Motor neuron (in vitro differentiated cells): ENCODE results near the gene PPP3R2. TPM values are rescaled to one million over a fixed set of nuclear protein-coding genes. Genes with fewer than 3 reads are reported as not detected.
A peak's percentile ranks its signal among the peaks of the same experiment; 100 is the strongest.

Experiments
- ATAC-seq, 8 experiments: fragments of 200-7000 bp; cut with Tn5 transposase; replicated peaks in 6 of 8; 2 replicates each; pipeline ENCODE4 v1.8.0; 2021; ENCODE audit warnings: mild to moderate bottlenecking in 8 of 8, moderate library complexity in 8 of 8
- H3K27ac ChIP-seq, 2 donors: fragments of 250-450 bp; sonication (Bioruptor Pico); 2 replicates each; pipeline ENCODE4 v1.9.0; 2021; ENCODE audit warnings: antibody characterized with exemption in 2 of 2, mild to moderate bottlenecking in 2 of 2, moderate library complexity in 1 of 2
- H3K4me1 ChIP-seq, 2 donors: fragments of 250-450 bp; sonication (Bioruptor Pico); replicated peaks in 1 of 2; 2 replicates each; pipeline ENCODE4 v1.6.1; 2021; ENCODE audit warnings: antibody characterized with exemption in 2 of 2, mild to moderate bottlenecking in 2 of 2, moderate library complexity in 1 of 2
- H3K4me3 ChIP-seq, 5 donors: fragments of 250-450 bp; sonication (Bioruptor Pico); 2 replicates each; pipeline ENCODE4 v1.9.0; 2021; ENCODE audit warnings: antibody characterized with exemption in 5 of 5, mild to moderate bottlenecking in 5 of 5, moderate library complexity in 4 of 5
- WGBS, 10 experiments: fragments of 450-650 bp; shearing (Covaris generic); methylation state at CpG; one replicate each; pipeline ENCODE4 v1.0.0; 2022; 5-methylcytosine and 5-hydroxymethylcytosine counted together
- in situ Hi-C, 9 experiments: fragments of 400-800 bp; cut with MboI; loops; one replicate each; pipeline ENCODE4 v1.15.0; 2021; ENCODE audit warnings: low sequenced_read_pairs in 9 of 9, low pct_unique_long_range_greater_than_20kb in 2 of 9; ENCODE audit not compliant: unreplicated experiment in 9 of 9
- total RNA-seq, 8 experiments: library from RNA; unstranded; fragments of 300-600 nt; gene quantifications; 2 replicates each; pipeline versions ENCODE4 v1.2.3 to v1.2.4, GENCODE V29; 2022

The PPP3R2 gene
- total RNA-seq, 8 experiments from 2014 or later: 0.10 to 1.5 (median 0.17) TPM; not detected in 3

GRCh38 chr9:101582553-101582952 is 12.2 kb downstream of the PPP3R2 start:
- in situ Hi-C loops: no loop called here
- no peak overlapping the region for H3K4me3 ChIP-seq
- 0 to 82% (median 44%) methylated on average over 1 of the region's 1 CpG; no CpG with 5 or more reads in 4 of the 10 experiments for WGBS, 10 experiments
- H3K4me1 ChIP-seq: peaks cover 9 to 18% of the 10 kb centered on the region in 2 donors
- H3K27ac ChIP-seq: peak overlapping the region in 1 of 2 donors; percentile 13
- ATAC-seq: peak; percentile 26 to 79 (median 48)

GRCh38 chr9:101579711-101580545 is 14.8 kb downstream of the PPP3R2 start:
- ATAC-seq: peak in 6 of 8 experiments; percentile 7 to 56 (median 42)
- no peak overlapping the region for H3K4me3 ChIP-seq
- no peak overlapping the region for H3K27ac ChIP-seq
- WGBS, 10 experiments: 42 to 100% (median 76%) methylated on average over 1 to 5 of the region's 6 CpGs
- in situ Hi-C loops: no loop called here
- H3K4me1 ChIP-seq: peaks cover 9 to 18% of the 10 kb centered on the region in 2 donors

- in situ Hi-C loops: no loop called here
- ATAC-seq: peak in 3 of 8 experiments; percentile 12 to 65 (median 42)
- WGBS, 10 experiments: 0 to 100% (median 67%) methylated on average over 1 to 3 of the region's 3 CpGs; no CpG with 5 or more reads in 4 of the 10 experiments
- H3K27ac ChIP-seq: no peak overlapping the region
- H3K4me1 ChIP-seq: peaks cover 4 to 13% of the 10 kb centered on the region in 2 donors
- H3K4me3 ChIP-seq: no peak overlapping the region
These were observed 16.4 kb downstream of the PPP3R2 start for GRCh38 chr9:101578378-101578777.

GRCh38 chr9:101574731-101575333 is 19.9 kb downstream of the PPP3R2 start:
- Histone ChIP-seq H3K4me1 (peaks cover 0 to 3% of the 10 kb centered on the region in 2 donors), H3K4me3 (no peak overlapping the region), H3K27ac (no peak overlapping the region)
- no peak for ATAC-seq
- in situ Hi-C loops: no loop called here

GRCh38 chr9:101572316-101572715 is 22.5 kb downstream of the PPP3R2 start:
- WGBS, 10 experiments: 0 to 100% (median 40%) methylated on average over 1 to 2 of the region's 2 CpGs; no CpG with 5 or more reads in 1 of the 10 experiments
- peak in 2 of 8 experiments; percentile 47 to 76 for ATAC-seq
- Histone ChIP-seq H3K27ac (no peak overlapping the region), H3K4me1 (peaks cover 0 to 3% of the 10 kb centered on the region in 2 donors), H3K4me3 (no peak overlapping the region)
- in situ Hi-C loops: no loop called here

- in situ Hi-C loops: no loop called here
- ATAC-seq: no peak
- peaks cover 0 to 3% of the 10 kb centered on the region in 2 donors for H3K4me1 ChIP-seq
- H3K4me3 ChIP-seq: no peak overlapping the region
- no peak overlapping the region for H3K27ac ChIP-seq
- WGBS, 10 experiments: 100% methylated on average over 1 of the region's 1 CpG; no CpG with 5 or more reads in 7 of the 10 experiments
These were observed 23.7 kb downstream of the PPP3R2 start for GRCh38 chr9:101571114-101571513.

- in situ Hi-C loops: no loop called here
- WGBS, 10 experiments: 40 to 100% (median 86%) methylated on average over 2 to 5 of the region's 5 CpGs
- Histone ChIP-seq H3K4me1 (peaks cover 0 to 3% of the 10 kb centered on the region in 2 donors), H3K27ac (no peak overlapping the region), H3K4me3 (no peak overlapping the region)
- no peak for ATAC-seq
These were observed 24.8 kb downstream of the PPP3R2 start for GRCh38 chr9:101569741-101570501.

GRCh38 chr9:101567725-101568350 is 26.9 kb downstream of the PPP3R2 start:
- H3K27ac ChIP-seq: no peak overlapping the region
- no peak overlapping the region for H3K4me3 ChIP-seq
- in situ Hi-C loops: no loop called here
- peak in 1 of 8 experiments; percentile 39 for ATAC-seq
- H3K4me1 ChIP-seq: peaks cover 0 to 3% of the 10 kb centered on the region in 2 donors
- WGBS, 10 experiments: 73 to 100% (median 92%) methylated on average over 1 to 3 of the region's 3 CpGs; no CpG with 5 or more reads in 1 of the 10 experiments

GRCh38 chr9:101566904-101567724 is 27.7 kb downstream of the PPP3R2 start:
- no peaks in the 10 kb centered on the region for H3K4me1 ChIP-seq
- in situ Hi-C loops: no loop called here
- ATAC-seq: peak in 3 of 8 experiments; percentile 43 to 66 (median 51)
- H3K4me3 ChIP-seq: no peak overlapping the region
- no peak overlapping the region for H3K27ac ChIP-seq
- WGBS, 10 experiments: 68 to 94% (median 78%) methylated on average over 3 to 5 of the region's 5 CpGs; no CpG with 5 or more reads in 2 of the 10 experiments

- in situ Hi-C loops: no loop called here
- no peaks in the 10 kb centered on the region for H3K4me1 ChIP-seq
- H3K4me3 ChIP-seq: no peak overlapping the region
- ATAC-seq: peak in 2 of 8 experiments; percentile 14 to 28
- H3K27ac ChIP-seq: no peak overlapping the region
These were observed 30.5 kb downstream of the PPP3R2 start for GRCh38 chr9:101564252-101564651.

GRCh38 chr9:101562966-101563365 is 31.8 kb downstream of the PPP3R2 start:
- in situ Hi-C loops: no loop called here
- no peak for ATAC-seq
- H3K27ac ChIP-seq: no peak overlapping the region
- H3K4me1 ChIP-seq: no peaks in the 10 kb centered on the region
- WGBS, 10 experiments: 78 to 100% (median 100%) methylated on average over 1 of the region's 1 CpG; no CpG with 5 or more reads in 2 of the 10 experiments
- H3K4me3 ChIP-seq: no peak overlapping the region

GRCh38 chr9:101561740-101562139 is 33.0 kb downstream of the PPP3R2 start:
- WGBS, 10 experiments: 88 to 100% (median 100%) methylated on average over 1 of the region's 1 CpG; no CpG with 5 or more reads in 3 of the 10 experiments
- Histone ChIP-seq H3K4me3 (no peak overlapping the region), H3K27ac (no peak overlapping the region), H3K4me1 (no peaks in the 10 kb centered on the region)
- no peak for ATAC-seq
- in situ Hi-C loops: no loop called here
